Breast epithelium (tissue), 4 donors: ENCODE measurements around the gene MLLT1. TPM values are rescaled to one million over a fixed set of nuclear protein-coding genes. Genes with fewer than 3 reads are reported as not detected.

ENCODE experiments used
- DNase-seq, 2 donors: peaks; one replicate each; pipeline ENCODE4 v3.0.0-alpha.2; 2019; ENCODE audit warnings: low spot score in 2 of 2
- H3K27ac ChIP-seq, 2 donors: fragments of 200-600 bp; sonication (generic) in 1 of 2; one replicate each; pipeline ENCODE4 v1.5.1; 2016 to 2019; ENCODE audit warnings: mild to moderate bottlenecking in 1 of 2
- H3K27me3 ChIP-seq, 2 donors: fragments of 200-600 bp; sonication (generic) in 1 of 2; one replicate each; pipeline versions ENCODE4 v1.5.1 to v1.6.0; 2017 to 2019; ENCODE audit warnings: control low read depth in 1 of 2, mild to moderate bottlenecking in 1 of 2
- H3K36me3 ChIP-seq: fragments of 200-600 bp; one replicate; pipeline ENCODE4 v1.5.1; 2019
- H3K4me1 ChIP-seq, 2 donors: fragments of 200-600 bp; sonication (generic); one replicate each; pipeline ENCODE4 v1.5.1; 2016 to 2019; ENCODE audit warnings: control low read depth in 1 of 2
- H3K4me3 ChIP-seq, 3 donors: fragments of 200-600 bp; sonication (generic); 1 replicate in 2 of 3; 2 replicates in 1 of 3; pipeline ENCODE4 v1.5.1; 2016 to 2019; ENCODE audit warnings: mild to moderate bottlenecking in 3 of 3, moderate library complexity in 2 of 3
- H3K9me3 ChIP-seq, 2 donors: fragments of 200-600 bp; sonication (generic) in 1 of 2; one replicate each; pipeline ENCODE4 v1.5.1; 2016 to 2019; ENCODE audit warnings: control low read depth in 1 of 2
- POLR2A ChIP-seq: fragments of 450-650 bp; IDR thresholded peaks from one replicate; pipeline ENCODE4 v1.6.1; 2016; ENCODE audit warnings: antibody characterized with exemption, mild to moderate bottlenecking, moderate library complexity
- POLR2AphosphoS5 ChIP-seq, 3 donors: sonication (generic); formaldehyde crosslinking; IDR thresholded peaks; one replicate each; pipeline ENCODE4 v1.6.1; 2017; ENCODE audit warnings: antibody characterized with exemption in 3 of 3
- intact Hi-C: fragments of 100-400 bp; cut with DNase I; formaldehyde crosslinking; loops from one replicate; pipeline ENCODE4 v1.15.1; 2023; ENCODE audit warnings: low total_unique reads
- total RNA-seq, 3 donors: library from RNA; depleted of rRNA; stranded (reverse); fragments of >200 nt; gene quantifications; one replicate each; pipeline ENCODE4 v1.1.0, GENCODE V29; 2016
- TF ChIP-seq, protein P1 (sequence below), 3 donors: fragments of 450-650 bp; IDR thresholded peaks; one replicate each; pipeline ENCODE4 v1.5.1; 2016 to 2017; ENCODE audit warnings: antibody characterized with exemption in 3 of 3, mild to moderate bottlenecking in 3 of 3, moderate library complexity in 3 of 3

The MLLT1 gene
- total RNA-seq, 3 donors from 2014 or later: 13.6 to 16.4 (median 13.8) TPM

DNA sequence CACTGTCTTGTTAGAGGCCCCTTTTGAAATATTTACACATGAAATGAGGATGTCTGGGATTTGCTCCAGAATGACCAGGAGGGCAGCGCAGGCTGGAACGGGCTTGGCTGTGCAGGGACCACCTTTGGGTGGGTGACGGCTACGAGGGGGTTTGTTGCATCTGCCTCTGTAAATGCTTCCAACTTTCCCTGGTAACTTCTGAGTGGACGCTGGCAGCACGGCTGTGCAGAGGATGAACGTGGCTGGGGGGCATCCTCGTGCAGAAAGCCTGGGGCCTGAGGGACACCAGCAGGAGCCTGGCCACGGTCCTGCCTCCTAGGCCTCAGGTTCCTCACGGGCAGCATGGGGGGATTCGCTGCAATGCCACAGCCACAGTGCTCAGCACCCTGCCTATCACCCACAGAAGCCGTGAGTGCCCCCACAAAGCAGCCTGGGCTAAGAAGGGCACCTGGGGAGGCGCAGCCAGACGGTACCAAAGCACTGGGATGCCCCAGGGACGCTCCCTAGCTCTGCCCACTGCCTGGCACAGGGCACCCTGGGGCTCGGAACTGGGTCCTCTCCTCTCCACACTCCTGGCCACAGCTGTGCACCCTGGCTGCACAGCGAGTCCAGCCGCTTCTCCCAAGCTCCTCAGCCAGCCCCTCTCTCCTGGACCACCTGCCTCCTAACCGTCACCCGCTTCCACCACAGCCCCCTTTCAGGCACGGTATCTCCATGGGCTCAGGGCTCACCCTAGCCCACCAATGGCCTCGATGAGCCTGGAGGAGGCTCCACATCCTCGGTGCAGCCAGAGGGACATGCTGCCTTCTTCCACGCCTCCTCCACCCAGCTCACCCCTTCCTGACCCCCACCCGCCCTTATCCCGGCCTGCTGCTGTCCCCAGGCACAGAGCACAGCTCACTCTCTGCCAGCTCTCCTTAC is 44.5 kb downstream of the MLLT1 start:
- Histone ChIP-seq H3K4me3 (no peak overlapping the region), H3K9me3 (no peaks in the 10 kb centered on the region), H3K4me1 (peaks cover 35 to 77% of the 10 kb centered on the region in 2 donors), H3K27ac (peak overlapping the region; percentile 53 to 56), H3K36me3 (no peaks in the 10 kb centered on the region), H3K27me3 (no peaks in the 10 kb centered on the region)
- DNase-seq: no peak
- no peak for TF ChIP-seq POLR2AphosphoS5 (IDR thresholded peaks at IDR 0.05)
- intact Hi-C loops: no loop called here

DNA sequence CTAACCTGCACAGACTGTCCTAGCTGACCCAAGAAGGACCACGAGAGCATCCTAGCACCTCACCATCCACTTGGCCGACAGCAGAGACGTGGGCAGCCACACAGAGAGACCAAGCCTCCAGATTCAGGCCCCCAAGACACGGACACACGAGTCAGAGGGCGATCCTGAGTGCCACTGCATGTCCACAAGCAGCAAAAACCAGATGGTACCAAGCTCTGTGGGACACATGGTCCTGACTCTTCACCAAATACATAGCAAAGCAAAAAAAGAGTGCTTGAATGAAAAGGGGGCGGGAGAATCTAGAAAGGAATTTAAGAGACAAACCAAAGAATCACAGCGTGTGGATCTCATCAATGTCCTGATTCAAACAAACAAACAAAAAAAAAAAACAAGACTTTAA is 45.2 kb downstream of the MLLT1 start:
- no peak for DNase-seq
- TF ChIP-seq POLR2AphosphoS5 (IDR thresholded peaks at IDR 0.05) (no peak), POLR2A (no peak)
- TF ChIP-seq, protein P1, sequence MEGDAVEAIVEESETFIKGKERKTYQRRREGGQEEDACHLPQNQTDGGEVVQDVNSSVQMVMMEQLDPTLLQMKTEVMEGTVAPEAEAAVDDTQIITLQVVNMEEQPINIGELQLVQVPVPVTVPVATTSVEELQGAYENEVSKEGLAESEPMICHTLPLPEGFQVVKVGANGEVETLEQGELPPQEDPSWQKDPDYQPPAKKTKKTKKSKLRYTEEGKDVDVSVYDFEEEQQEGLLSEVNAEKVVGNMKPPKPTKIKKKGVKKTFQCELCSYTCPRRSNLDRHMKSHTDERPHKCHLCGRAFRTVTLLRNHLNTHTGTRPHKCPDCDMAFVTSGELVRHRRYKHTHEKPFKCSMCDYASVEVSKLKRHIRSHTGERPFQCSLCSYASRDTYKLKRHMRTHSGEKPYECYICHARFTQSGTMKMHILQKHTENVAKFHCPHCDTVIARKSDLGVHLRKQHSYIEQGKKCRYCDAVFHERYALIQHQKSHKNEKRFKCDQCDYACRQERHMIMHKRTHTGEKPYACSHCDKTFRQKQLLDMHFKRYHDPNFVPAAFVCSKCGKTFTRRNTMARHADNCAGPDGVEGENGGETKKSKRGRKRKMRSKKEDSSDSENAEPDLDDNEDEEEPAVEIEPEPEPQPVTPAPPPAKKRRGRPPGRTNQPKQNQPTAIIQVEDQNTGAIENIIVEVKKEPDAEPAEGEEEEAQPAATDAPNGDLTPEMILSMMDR (IDR thresholded peaks at IDR 0.05): no peak
- peak overlapping the region; percentile 79 to 85 for H3K27ac ChIP-seq
- peaks cover 35 to 70% of the 10 kb centered on the region in 2 donors for H3K4me1 ChIP-seq
- no peaks in the 10 kb centered on the region for H3K9me3 ChIP-seq
- H3K36me3 ChIP-seq: no peaks in the 10 kb centered on the region
- no peaks in the 10 kb centered on the region for H3K27me3 ChIP-seq
- H3K4me3 ChIP-seq: no peak overlapping the region
- intact Hi-C loops: no loop called here

DNA sequence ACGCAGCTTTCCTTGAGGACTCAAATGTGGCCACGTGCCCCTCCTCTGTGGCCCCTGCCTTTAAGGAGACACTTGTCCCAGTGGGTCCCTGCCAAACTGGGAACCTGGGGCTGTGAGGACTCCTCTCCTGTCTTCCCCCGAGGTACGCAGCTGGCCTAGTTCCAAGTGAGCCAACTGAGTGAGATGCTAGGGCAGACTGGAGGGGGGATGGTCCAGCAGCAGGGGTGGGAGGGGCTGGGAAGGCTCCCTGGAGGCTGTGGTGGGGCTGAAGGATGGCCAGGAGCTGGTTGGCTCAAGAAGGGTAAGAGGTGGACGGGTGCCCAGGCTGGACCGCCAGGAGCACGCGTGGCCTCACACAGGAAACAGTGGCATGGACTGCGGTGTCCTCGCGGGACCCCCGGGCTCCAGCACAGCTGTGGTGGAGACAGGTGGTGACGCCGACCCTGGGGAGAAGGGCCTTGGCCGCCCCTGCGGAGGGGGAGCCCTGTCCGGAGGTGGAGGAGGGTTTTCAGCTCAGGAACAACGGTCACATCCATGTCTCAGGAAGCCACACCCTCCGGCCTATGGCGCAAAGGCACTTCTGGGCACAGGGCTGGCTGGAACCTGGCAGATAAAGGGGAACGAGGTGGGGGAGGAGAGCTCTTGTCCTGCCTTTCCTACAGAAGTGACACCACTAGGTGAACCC is 45.8 kb downstream of the MLLT1 start:
- Histone ChIP-seq H3K4me3 (peak overlapping the region in 2 of 3 donors; percentile 20 to 54), H3K27ac (peak overlapping the region; percentile 79 to 85), H3K36me3 (no peaks in the 10 kb centered on the region), H3K4me1 (peaks cover 32 to 64% of the 10 kb centered on the region in 2 donors), H3K27me3 (no peaks in the 10 kb centered on the region), H3K9me3 (no peaks in the 10 kb centered on the region)
- intact Hi-C loops: no loop called here
- TF ChIP-seq, protein P1 (IDR thresholded peaks at IDR 0.05): no peak
- TF ChIP-seq POLR2A (no peak), POLR2AphosphoS5 (IDR thresholded peaks at IDR 0.05) (no peak)
- DNase-seq: no peak

DNA sequence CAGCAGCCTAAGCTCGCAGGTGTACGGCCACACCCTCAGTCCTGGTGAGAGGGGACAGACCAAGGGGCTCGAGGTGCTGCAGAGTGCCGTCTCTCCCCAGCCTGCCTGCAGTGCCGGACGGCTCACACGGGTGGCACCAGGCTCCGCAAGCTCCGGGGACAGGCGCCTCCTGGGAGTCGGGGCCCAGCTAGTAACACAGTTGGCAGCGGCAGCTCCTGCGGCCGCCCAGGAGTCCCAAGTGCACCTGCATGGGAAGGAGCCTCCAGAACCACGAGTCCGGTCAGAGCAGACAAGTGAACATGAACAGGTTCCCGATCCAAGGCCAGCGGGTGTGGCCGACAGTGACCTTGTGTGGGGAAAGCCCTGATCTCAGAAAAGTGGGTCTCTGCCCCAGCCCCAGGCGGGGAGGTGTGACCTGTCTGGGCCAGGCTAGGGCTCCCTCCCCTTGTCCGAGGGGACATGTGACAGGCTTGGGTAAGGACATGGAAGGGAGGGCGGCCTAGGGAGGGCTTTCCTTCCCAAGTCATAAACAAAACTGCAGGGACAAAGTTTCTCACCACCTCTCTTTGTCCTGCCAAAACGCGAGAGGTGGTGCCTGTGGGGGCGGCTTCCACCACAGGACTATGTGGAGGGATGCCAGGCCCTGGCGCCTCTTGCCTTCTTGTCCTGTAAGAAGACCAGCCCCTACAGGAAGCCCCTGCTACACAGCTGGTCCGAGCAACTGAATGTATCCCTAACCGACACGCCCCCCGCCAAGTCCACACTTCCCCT is 46.5 kb downstream of the MLLT1 start:
- peak; percentile 69 to 85 for DNase-seq
- H3K4me3 ChIP-seq: peak overlapping the region in 2 of 3 donors; percentile 20 to 54
- intact Hi-C loops: no loop called here
- peak overlapping the region; percentile 79 to 85 for H3K27ac ChIP-seq
- H3K9me3 ChIP-seq: no peaks in the 10 kb centered on the region
- peaks cover 26 to 57% of the 10 kb centered on the region in 2 donors for H3K4me1 ChIP-seq
- H3K36me3 ChIP-seq: no peaks in the 10 kb centered on the region
- no peak for TF ChIP-seq POLR2A
- peak in 1 of 3 donors; percentile 7 for TF ChIP-seq POLR2AphosphoS5 (IDR thresholded peaks at IDR 0.05)
- TF ChIP-seq, protein P1 (IDR thresholded peaks at IDR 0.05): no peak
- no peaks in the 10 kb centered on the region for H3K27me3 ChIP-seq

DNA sequence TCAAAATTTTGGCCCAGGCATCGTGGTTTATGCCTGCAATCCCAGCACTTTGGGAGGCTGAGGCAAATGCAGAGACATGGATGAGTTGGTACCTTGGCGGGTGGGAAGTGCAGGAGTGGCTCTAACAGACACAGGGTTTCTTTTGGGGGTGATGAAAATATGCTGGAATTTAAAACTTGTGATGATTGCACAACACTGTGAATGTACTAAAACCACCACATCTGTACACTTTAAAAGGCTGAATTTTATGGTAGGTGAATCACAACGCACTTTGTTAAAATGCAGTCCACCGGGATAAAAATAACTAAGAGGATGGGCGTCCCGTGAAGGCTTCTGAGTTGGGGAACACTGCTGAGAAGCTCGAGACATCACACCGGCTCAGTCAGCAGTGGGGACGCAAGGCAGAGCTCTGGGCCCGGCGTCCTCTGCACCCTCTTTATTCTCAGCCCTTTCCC is 47.1 kb downstream of the MLLT1 start:
- intact Hi-C loops: no loop called here
- TF ChIP-seq POLR2A: no peak
- TF ChIP-seq POLR2AphosphoS5 (IDR thresholded peaks at IDR 0.05): peak in 1 of 3 donors; percentile 52
- TF ChIP-seq, protein P1 (IDR thresholded peaks at IDR 0.05): no peak
- H3K27me3 ChIP-seq: no peaks in the 10 kb centered on the region
- no peak for DNase-seq
- peak overlapping the region in 2 of 3 donors; percentile 20 to 54 for H3K4me3 ChIP-seq
- H3K27ac ChIP-seq: peak overlapping the region; percentile 79 to 85
- peaks cover 26 to 51% of the 10 kb centered on the region in 2 donors for H3K4me1 ChIP-seq
- H3K9me3 ChIP-seq: no peaks in the 10 kb centered on the region
- H3K36me3 ChIP-seq: no peaks in the 10 kb centered on the region
